GM20431 (cell line): Measurements from ENCODE around the gene MZT2A.
"Not testable (repeated sequence)": the region's sequence is repeated elsewhere in the genome, so short reads cannot be mapped to it uniquely, and the experiment has no call there.

Experiments
- in situ Hi-C: fragments of 300-500 bp; cut with MseI, MboI; formaldehyde crosslinking; loops from one replicate; pipeline ENCODE4 v1.15.0; 2020; ENCODE audit warnings: low sequenced_read_pairs; ENCODE audit not compliant: unreplicated experiment

Gene MZT2A, protein sequence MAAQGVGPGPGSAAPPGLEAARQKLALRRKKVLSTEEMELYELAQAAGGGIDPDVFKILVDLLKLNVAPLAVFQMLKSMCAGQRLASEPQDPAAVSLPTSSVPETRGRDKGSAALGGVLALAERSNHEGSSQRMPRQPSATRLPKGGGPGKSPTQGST

DNA sequence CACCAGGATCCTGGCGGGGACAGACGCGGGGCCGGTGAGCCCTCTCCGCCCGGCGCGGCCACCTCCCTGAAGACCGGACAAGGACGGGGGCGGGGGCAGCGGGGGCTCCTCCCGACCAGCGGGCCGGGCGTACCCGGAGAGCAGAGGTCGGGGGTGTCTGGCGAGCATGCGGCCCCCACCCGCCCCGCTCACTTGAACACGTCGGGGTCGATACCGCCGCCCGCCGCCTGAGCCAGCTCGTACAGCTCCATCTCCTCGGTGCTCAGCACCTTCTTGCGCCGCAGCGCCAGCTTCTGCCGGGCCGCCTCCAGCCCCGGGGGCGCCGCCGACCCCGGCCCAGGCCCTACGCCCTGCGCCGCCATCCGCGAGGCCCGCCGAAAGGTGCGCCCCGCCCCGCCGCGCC lies at the start of gene MZT2A:
MZT2A (minus strand) TSS at position 383 of the 403 bp plus-strand sequence; CDS start at position 362, 21 bp downstream.
- in situ Hi-C loops: not testable (repeated sequence)

DNA sequence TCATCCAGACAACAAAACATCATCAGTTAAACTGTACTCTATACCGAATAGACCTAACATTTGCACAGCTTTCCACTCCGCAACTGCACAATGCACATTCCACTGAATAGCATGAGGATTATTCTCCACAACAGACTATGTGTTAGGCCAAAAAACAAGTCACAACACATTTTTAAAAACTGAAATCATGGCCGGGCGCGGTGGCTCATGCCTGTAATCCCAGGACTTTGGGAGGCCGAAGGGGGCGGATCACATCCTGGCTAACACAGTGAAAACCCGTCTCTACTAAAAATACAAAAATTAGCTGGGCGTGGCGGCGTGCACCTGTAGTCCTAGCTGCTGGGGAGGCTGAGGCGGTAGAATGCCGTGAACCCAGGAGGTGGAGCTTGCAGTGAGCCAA lies 46.7 kb upstream of the MZT2A start:
- in situ Hi-C loops: not testable (repeated sequence)

DNA sequence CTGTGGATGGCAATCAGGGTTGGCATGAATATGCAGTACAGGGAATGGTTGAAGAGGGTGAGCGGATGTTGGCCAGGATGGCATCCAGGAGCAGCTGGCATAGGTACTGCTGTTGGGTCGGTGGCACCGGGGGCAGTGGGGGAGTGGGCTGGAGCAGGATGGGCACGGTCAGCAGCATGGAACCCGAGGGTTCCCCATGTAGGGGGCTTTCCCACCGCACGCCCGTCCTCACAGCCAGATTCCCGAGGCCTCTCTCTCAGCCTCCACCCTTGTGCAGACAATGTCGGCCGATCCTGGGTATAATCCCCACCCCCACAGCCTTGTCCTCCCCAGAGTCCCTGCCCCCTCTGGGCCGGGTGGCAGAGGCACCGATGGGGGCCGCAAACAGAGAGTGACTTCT lies 44.6 kb upstream of the MZT2A start:
- in situ Hi-C loops: not testable (repeated sequence)

DNA sequence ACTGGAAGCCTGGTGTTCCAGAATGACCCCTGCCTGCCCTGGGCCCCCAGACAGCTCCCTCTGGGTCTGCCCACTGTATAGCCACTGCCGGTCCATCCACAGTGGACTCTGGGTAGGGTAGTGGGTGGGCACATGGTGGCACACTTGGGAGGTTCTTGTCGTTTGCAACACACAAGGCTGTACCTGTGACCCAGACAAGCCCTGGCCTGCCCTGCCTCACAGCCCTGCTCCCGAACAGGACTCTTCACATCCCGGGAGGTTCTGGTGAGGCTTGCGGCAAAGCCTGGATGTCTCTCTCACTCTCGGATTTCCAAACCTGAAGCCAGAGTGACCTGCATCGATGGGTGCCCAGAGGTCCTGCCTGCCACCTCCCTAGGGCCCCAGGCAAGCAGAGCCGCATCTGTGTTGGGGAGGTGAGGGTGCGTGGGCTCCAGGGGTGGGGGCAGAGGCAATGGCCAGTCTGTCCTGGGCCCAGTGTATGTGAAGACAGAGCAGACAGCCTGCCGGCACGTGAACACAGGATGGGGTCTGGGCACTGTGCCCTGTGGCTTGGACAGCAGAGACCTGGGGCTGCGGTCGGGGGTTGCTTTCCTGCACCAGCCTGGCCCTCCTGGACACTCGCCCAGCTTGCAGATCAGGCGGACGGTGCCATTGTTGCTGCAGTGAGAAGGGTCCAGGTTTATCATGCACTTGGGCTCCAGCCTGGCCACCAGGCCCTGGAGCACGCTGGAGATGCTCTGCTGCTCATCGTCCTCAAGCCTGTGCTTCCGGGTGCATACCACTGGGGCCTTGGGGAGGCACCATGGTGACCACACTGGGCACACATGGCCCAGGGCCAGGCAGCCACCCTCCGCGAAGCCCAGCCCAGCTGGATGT lies 44.0 kb upstream of the MZT2A start:
- in situ Hi-C loops: not testable (repeated sequence)

DNA sequence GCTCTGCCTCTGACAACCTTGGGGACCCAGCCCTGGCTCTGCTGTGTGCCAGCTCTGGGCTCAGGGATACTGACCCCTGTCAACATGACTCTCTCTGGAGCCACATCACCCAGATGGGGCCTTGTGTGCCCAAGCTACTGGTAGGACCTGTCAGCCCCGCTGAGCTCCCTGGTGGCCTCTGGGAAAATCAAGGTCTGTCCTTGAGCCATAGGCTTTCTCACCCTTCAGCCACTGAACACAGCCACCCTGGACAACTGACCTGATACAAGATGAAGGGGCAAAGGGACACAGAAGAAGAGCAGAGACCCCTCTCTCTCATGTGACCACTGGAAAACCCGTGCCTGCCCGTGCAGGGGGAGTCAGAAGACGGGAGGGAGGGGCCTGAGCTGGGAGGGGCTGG lies 43.3 kb upstream of the MZT2A start:
- in situ Hi-C loops: no loop called here

DNA sequence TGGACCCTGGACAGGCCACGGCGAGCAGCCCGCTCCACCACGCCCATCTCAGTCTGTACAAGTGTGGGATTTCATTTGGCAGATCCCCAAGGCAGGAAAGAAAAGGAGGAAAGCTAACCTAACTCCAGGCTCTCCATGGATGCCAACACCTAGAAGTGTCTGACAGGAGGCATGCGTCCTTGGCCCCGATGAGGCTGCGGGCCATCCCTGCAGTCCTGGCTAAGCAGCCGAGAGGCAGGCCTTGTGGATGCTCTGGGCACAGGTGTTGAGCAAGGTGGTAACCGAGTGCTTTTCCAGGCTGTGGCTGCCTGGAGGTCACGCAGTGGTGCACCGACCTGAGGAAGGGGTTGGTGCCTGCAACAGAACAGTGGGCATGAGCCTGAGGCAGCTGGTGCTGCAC lies 42.8 kb upstream of the MZT2A start:
- in situ Hi-C loops: not testable (repeated sequence)

DNA sequence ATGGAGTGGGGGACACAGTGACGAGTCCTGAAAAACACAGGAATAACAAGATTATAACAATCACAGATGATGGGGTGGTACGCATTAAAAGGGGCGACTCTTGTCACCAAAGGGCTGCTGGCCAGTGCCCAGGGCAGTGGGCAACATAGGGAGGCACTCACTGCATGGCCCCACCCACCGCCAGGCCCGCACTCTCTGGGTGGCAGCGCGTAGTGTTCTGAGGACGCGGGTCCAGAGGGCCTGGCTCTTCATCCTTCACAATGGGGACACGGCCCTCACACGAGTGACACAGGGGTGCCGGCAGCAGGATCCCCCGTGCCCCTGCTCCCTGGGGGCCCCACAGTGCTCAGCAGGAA lies 42.1 kb upstream of the MZT2A start:
- in situ Hi-C loops: not testable (repeated sequence)

DNA sequence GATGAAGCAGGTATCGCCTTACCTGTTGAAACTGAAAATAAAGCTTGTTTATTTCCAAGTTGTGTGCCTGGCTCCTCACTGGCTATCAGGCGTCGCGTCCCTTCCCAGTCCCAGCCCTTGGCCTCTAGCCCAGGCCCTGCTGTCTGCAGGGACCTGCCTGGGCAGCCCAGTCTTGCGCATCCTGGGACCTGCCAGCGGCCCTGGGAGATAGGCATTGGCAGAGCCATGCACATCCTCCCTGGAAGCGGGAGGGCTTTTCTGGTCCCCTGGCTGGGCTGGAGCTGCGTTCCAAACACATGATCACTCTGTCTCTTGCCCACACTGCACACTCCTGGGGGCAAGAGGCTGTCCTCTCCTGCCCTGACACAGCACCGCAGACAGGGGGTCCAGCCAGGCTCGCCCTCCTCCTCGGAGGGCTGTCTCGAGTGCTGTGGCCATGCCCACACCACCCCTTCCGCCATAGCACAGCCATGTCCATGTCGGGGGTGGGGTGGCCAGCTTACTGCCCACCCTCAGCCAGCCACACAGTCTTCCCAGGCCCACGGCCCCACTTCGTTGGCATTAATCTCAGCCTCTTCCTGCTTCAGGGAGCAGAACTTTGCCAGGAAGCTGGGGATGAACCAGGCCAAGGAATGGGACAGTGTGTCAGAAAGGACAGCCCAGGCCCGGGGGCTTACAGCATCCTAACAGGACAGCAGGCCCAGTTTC lies 41.6 kb upstream of the MZT2A start:
- in situ Hi-C loops: not testable (repeated sequence)

DNA sequence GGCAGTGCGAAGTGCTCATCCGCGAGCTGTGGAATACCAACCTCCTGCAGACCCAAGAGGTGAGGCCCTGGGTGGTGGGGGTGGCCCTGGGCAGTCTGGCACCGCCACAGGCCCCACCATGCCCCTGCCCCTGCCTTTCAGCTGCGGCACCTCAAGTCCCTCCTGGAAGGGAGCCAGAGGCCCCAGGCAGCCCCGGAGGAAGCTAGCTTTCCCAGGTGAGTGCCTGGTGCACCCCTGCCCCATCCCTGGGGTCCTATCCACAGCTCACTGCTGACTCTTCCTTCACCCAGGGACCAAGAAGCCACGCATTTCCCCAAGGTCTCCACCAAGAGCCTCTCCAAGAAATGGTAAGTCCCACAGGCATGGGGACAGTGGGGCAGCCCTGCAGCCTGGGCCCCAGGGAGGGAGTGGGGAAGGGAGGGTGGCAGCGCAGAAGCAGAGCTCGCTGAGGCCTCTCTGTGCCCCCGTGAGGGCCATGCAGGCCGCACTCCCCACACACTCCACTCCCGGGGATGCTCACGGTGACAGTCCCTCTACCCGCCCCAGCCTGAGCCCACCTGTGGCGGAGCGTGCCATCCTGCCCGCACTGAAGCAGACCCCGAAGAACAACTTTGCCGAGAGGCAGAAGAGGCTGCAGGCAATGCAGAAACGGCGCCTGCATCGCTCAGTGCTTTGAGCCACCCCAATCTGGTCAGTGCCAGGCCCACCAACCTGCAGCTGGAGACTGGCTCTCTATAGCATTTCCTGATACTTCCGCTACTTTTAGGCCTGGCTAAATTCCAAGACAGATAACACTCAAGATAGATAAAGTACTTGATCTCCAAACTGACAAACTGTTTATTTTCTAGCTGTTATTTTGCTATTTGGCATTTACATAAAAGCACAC lies 40.8 kb upstream of the MZT2A start:
- in situ Hi-C loops: not testable (repeated sequence)

DNA sequence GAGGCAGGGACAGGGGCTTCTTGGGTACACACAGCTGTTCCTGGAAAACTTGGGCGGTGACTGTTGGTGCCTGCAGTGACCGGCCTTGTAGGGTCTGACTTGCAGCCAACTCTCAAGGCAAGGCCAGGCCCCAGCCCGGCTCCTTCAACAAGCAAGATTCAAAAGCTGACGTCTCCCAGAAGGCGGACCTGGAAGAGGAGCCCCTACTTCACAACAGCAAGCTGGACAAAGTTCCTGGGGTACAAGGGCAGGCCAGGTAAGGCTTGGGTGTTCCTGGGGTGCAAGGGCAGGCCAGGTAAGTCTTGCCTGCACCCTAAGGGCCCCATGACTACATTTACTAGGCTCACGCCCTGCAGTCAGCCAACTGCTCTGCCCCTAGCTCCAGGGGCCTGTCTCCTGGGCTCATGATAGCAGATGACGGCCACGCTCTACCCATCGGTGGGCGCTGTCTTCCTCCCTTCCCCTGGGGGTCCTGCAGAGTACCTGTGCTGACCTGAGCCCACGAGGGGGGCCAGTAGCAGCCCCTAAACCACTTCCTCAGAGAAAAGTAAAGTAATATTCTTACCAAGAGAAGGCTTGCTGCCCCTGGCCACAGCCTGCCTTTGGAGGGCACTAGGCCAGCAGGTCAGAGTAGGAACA lies 39.5 kb upstream of the MZT2A start:
- in situ Hi-C loops: not testable (repeated sequence)

DNA sequence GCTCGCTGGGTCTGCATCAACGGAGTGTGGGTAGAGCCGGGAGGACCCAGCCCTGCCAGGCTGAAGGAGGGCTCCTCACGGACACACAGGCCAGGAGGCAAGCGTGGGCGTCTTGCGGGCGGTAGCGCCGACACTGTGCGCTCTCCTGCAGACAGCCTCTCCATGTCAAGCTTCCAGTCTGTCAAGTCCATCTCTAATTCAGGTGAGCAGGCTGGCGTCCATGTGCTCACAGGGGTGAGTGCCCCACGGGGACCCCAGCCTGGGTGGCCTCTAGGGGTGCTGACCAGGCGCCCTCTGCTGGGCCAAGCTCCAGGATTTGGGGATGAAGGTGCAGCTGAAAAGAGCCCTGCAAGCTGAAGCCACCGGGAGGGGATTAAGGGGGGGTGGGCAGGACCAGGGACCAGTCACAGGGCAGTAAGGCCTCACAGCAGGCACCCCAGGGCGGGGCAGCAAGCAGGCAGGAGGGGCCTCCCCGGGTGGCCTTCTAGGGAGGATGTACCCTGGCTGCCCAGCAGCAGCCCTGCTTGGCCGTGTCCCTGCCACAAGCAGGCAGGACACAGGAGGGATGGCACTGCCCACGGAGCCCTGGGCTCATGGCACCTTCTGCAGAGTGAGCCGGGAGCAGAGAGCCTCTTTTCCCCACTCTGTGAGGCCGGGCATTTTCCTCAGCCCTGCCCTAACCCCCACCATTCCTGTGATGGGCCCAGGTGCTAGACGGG lies 38.6 kb upstream of the MZT2A start:
- in situ Hi-C loops: not testable (repeated sequence)

DNA sequence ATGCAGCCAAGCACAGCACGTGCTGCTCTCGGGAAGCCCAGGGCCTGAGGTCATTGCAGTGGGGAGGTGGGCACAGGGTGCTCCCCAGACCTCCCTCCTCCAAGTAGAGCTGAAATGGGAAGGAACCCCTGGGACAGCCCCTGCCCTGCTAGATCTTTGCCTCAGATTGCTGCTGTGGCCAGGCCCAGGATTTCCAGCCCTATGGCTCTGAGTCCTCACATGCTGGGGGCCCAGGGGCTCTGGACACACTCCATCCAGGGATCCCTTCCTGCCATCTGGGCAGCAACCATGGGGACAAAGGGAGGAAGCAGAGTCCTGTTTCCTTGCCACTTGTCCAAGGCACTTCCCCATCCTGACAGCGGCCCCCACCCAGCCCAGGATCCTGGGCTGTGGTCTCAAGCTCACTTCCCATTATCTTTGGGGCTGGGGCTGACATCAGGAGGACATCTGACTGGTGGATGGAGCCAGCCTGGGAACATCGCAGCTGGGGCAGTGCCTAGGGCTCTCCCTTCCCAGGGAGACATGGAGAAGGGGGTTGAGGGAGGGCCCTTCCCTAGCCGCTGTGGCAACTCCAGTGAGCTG lies 37.8 kb upstream of the MZT2A start:
- in situ Hi-C loops: not testable (repeated sequence)

DNA sequence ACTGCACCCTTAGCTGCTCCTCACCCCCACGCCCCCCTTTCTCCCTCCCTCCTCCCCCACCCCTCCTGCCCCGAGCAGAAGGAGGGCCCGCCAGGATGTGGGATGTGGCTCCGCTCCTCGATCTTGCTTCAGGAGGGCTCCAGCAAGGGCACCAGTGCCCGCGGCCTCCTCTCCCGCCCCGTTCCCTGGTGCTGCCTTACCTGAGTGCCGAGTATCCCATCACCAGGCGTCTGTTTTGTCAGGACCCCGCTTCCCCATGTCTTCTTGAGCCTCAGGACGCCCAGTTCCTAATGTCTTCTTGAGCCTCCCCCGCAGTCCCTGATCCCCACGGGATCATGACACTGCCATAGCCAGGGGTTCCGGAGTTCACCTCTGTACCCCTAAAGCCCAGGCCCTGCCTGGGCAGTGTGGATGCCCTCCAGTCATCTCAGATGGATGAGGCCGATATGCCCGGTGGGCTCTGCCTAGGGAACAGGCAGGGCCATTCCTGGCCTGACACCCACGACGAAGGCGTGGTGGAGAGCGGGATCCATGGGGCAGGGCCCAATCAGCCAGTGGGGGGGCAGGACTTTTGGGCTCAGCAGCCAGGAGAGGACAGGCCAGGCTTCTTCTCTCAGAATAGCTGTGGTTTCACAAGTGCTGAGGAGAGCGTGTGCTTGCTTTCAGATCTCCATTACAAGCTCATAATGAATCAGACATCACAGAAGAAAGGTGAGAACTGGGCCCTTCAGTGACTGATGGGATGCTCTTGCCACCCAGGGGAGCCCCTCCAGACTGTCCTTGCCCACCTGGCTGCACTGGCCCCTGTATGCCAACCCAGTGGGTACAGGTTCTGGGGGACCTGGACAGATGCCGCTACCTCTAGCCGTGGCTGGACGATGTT lies 37.0 kb upstream of the MZT2A start:
- in situ Hi-C loops: not testable (repeated sequence)

DNA sequence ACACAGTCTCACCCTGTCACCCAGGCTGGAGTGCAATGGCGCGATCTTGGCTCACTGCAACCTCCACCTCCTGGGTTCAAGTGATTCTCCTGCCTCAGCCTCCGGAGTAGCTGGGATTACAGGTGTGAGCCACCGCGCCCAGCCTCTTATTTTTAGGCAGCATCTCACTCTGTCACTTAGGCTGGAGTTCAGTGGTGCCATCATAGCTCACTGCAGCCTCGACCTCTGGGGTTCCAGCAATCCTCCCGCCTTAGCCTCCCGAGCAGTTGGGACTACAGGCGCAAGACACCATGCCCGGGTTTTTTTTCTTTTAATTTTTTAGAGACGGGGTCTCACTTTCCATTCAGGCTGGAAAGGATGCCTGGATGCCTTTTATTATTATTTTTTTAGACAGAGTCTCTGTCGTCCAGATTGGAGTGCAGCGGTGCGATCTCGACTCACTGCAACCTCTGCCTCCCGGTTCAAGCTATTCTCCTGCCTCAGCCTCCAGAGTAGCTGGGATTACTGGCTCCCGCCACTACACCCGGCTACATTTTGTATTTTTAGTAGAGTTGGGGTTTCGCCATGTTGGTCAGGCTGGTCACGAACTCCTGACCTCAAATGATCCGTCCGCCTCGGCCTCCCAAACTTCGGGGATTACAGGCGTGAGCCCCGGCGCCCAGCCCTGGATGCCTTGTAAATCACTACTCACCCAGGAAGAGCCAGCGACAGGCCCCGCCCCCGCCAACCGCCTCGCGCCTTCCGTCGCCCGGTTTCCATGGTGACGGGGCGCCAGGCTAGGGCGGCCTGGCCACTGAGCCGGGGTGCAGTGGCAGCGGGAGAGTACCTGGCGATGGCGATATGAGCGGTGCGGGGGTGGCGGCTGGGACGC lies 35.2 kb upstream of the MZT2A start, which contains the start of gene CCDC74A:
CCDC74A (plus strand) TSS at position 758 of the 871 bp plus-strand sequence; CDS start at position 841, 83 bp downstream.
- in situ Hi-C loops: not testable (repeated sequence)

DNA sequence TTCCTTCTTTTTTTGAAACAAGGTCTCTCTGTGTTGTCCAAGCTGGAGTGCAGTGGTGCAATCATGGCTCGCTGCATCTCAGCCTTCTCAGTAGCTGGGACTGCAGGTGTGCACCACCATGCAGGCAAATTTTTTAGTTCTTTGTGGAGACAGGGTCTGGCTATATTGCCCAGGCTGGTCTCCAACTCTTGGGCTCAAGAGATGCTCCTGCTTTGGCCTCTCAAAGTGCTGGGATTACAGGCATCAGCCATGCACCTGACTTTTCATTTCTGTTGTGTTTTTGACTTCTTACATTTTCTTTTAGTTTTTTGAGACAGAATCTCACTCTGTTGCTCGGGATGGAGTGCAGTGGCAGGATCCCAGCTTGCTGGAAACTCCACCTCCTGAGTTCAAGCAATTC lies 33.1 kb upstream of the MZT2A start:
- in situ Hi-C loops: not testable (repeated sequence)

DNA sequence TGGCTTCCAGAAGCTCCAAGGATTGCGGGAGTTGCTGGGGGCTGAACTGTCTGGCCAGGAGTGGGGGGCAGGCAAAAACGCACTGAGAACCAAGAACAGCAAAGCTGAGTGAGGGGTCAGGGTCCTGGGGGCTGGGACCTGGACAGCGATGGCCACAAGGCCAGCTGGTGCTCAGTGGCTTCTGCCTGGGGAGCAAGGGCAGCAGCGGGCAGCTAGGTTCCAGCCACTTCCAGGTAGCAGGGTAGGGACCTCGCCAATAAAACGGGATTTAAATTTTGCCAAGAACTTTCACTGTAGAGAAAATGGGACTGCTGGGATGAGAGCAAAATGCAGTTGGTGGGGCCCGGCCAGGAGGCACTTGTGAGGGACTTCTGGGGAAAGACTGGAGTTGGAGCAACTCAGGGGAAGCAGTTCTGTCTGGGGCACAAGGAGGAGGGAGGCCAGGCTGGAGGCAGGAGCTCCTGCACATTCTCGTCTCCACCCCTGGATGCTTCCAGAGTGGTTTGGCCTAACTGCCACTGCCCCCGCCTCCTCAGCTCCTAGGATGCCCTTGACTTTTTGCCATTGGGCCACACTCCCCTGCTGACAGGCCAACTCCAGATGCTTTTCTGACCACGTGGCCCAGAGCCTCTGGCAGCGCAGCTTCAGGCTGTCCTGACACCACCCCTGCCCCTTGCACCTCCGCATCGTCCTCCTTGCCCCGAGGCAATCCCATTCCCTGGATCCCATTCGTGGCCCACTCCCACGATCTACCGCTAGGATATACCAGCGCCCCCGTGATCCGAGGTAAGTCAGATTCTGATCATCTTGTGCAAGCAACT lies 30.0 kb upstream of the MZT2A start:
- in situ Hi-C loops: no loop called here
